Activated CD4-positive, alpha-beta T cell treated with anti-CD3 and anti-CD28 coated beads, Interleukin-2, amount 50 U/mL, for 48 hours (primary cell): ENCODE results near the gene ZFYVE27.
"Not testable (repeated sequence)": the region's sequence is repeated elsewhere in the genome, so short reads cannot be mapped to it uniquely, and the experiment has no call there.

Experiments used
- DNase-seq, 2 experiments: peaks; one replicate each; pipeline ENCODE4 v3.0.0-alpha.2; 2020

The ZFYVE27 gene

GRCh38 chr10:97736902-97737769, at the start of gene ZFYVE27:
Gene ZFYVE27, plus strand, starts transcription at chr10:97737128. Its CDS starts 1,350 bp downstream, at chr10:97738478.
- DNase-seq, result peak; percentile 98

- DNase-seq, result no peak
Observed at GRCh38 chr10:97687785-97688781, 48.8 kb upstream of the ZFYVE27 start.

GRCh38 chr10:97689559-97690020, 47.3 kb upstream of the ZFYVE27 start:
- DNase-seq, result no peak

GRCh38 chr10:97690133-97690532, 46.8 kb upstream of the ZFYVE27 start:
- DNase-seq, result no peak

GRCh38 chr10:97698072-97698655, 38.8 kb upstream of the ZFYVE27 start:
- DNase-seq, result not testable (repeated sequence)

GRCh38 chr10:97701438-97702069, 35.4 kb upstream of the ZFYVE27 start:
- DNase-seq, result peak; percentile 42 to 48

- DNase-seq, result no peak
Observed at GRCh38 chr10:97703398-97704067, 33.4 kb upstream of the ZFYVE27 start.

- no peak for DNase-seq
Observed at GRCh38 chr10:97704341-97704740, 32.6 kb upstream of the ZFYVE27 start.

GRCh38 chr10:97705006-97705670, 31.8 kb upstream of the ZFYVE27 start:
- DNase-seq, result no peak

- DNase-seq, result no peak
Observed at GRCh38 chr10:97707134-97707861, 29.6 kb upstream of the ZFYVE27 start.

GRCh38 chr10:97708167-97708566, 28.8 kb upstream of the ZFYVE27 start:
- no peak for DNase-seq

GRCh38 chr10:97708976-97709946, 27.7 kb upstream of the ZFYVE27 start:
- DNase-seq, result peak; percentile 57 to 65

GRCh38 chr10:97711640-97712572, 25.0 kb upstream of the ZFYVE27 start:
- DNase-seq, result no peak

- peak; percentile 19 to 40 for DNase-seq
Observed at GRCh38 chr10:97713339-97713825, 23.5 kb upstream of the ZFYVE27 start, which contains the start of gene MARVELD1. Gene MARVELD1, plus strand, starts transcription at chr10:97713730. Its CDS starts 147 bp downstream, at chr10:97713877.

- peak; percentile 53 to 62 for DNase-seq
Observed at GRCh38 chr10:97713826-97714400, 23.0 kb upstream of the ZFYVE27 start.

GRCh38 chr10:97714401-97715258, 22.3 kb upstream of the ZFYVE27 start:
- DNase-seq, result peak in 1 of 2 experiments; percentile 49
